ENCODE results near the gene SEPTIN7. TPM values are rescaled to one million over a fixed set of nuclear protein-coding genes. Genes with fewer than 3 reads are reported as not detected.

The SEPTIN7 gene
- total RNA-seq, 2 donors from 2014 or later = 155 to 171 TPM

DNA sequence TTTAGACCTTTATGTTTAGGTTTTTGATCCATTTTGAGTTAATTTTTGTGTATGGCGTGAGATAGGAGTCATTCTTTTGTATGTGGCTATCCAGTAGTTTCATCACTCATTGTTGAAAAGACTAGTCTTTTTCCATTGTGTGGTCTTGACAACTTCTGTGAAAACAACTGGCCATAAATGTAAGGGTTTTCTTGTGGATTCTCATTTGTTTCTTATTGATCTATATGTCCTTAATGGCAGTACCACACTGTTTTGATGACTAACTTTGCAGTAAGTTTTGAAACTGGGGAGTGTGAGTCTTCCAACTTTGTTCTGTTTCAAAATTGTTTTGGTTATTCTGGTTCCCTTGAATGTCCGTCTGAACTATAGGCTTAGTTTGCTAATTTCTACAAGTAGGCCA, 16.3 kb downstream of the SEPTIN7 start:
- Histone ChIP-seq H3K27ac (no peak overlapping the region), H3K4me1 (peaks cover 0 to 8% of the 10 kb centered on the region in 2 donors), H3K36me3 (no peaks in the 10 kb centered on the region), H3K9me3 (peaks cover 0 to 23% of the 10 kb centered on the region in 2 donors), H3K27me3 (no peaks in the 10 kb centered on the region), H3K4me3 (no peak overlapping the region)
- TF ChIP-seq, protein P1, sequence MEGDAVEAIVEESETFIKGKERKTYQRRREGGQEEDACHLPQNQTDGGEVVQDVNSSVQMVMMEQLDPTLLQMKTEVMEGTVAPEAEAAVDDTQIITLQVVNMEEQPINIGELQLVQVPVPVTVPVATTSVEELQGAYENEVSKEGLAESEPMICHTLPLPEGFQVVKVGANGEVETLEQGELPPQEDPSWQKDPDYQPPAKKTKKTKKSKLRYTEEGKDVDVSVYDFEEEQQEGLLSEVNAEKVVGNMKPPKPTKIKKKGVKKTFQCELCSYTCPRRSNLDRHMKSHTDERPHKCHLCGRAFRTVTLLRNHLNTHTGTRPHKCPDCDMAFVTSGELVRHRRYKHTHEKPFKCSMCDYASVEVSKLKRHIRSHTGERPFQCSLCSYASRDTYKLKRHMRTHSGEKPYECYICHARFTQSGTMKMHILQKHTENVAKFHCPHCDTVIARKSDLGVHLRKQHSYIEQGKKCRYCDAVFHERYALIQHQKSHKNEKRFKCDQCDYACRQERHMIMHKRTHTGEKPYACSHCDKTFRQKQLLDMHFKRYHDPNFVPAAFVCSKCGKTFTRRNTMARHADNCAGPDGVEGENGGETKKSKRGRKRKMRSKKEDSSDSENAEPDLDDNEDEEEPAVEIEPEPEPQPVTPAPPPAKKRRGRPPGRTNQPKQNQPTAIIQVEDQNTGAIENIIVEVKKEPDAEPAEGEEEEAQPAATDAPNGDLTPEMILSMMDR (IDR thresholded peaks at IDR 0.05) = no peak
- no peak for DNase-seq (ENCODE audit: low spot score)

DNA sequence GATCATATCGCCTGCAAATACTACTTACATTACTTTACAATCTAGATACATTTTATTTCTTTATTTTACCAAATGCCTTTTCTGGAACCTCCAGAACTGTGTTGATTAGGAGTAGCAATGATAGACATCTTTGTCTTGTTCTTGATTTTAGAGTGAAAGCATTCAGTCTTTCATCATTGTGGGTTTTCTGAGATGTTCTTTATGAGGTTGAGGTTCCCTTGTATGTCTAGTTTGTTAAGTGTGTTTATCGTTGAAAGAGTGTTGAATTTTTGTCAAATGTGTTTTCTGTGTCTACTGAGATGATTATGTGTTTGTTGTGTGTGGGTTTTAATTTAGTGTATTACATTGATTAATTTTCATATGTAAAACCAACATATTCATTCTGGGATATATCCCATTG, 17.1 kb downstream of the SEPTIN7 start:
- DNase-seq (ENCODE audit: low spot score) = no peak
- H3K4me3 ChIP-seq = no peak overlapping the region
- TF ChIP-seq, protein P1 (IDR thresholded peaks at IDR 0.05) = no peak
- H3K36me3 ChIP-seq = no peaks in the 10 kb centered on the region
- peaks cover 0 to 7% of the 10 kb centered on the region in 2 donors for H3K4me1 ChIP-seq
- H3K27me3 ChIP-seq = no peaks in the 10 kb centered on the region
- H3K9me3 ChIP-seq = peaks cover 0 to 23% of the 10 kb centered on the region in 2 donors
- no peak overlapping the region for H3K27ac ChIP-seq

DNA sequence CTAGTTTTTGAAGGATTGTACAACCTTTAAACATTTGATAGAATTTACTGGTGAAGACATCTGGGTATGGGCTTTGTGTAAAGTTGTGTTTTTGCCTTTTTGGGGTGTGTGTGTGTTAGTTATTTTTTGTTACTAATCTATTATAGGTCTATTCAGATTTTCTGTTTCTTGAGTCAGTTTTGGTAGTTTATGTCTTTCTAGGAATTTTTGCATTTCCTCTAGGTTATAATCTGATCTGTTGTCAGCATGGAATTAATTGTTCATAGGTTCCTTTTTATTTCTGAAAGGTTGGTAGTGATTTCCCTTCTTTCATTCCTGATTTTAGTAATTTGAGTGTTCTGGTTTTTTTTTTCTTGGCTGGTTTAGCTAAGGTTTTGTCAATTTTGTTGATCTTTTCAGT, 17.7 kb downstream of the SEPTIN7 start:
- no peaks in the 10 kb centered on the region for H3K27me3 ChIP-seq
- H3K4me3 ChIP-seq = no peak overlapping the region
- H3K27ac ChIP-seq = no peak overlapping the region
- peaks cover 0 to 23% of the 10 kb centered on the region in 2 donors for H3K9me3 ChIP-seq
- H3K4me1 ChIP-seq = peaks cover 0 to 5% of the 10 kb centered on the region in 2 donors
- DNase-seq (ENCODE audit: low spot score) = no peak
- TF ChIP-seq, protein P1 (IDR thresholded peaks at IDR 0.05) = no peak
- H3K36me3 ChIP-seq = no peaks in the 10 kb centered on the region

DNA sequence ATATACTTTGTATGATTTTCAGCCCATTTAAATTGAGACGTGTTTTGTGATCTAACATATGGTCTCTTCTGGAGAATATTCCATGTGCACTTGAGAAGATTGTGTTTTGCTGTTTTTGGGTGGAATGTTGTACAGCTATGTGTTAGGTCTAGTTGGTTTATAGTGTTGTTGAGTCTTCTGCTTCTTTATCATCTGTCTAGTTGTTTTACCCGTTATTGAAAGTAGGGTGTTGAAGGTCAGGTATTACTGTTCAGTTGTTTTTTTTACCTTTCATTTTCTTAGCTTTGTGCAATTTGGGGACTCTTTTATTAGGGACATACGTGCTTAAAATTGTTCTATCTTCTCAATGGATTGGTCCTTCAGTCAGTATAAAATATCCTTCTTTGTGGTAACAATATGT, 18.5 kb downstream of the SEPTIN7 start:
- H3K4me1 ChIP-seq = peaks cover 0 to 12% of the 10 kb centered on the region in 2 donors
- H3K27me3 ChIP-seq = no peaks in the 10 kb centered on the region
- H3K27ac ChIP-seq = no peak overlapping the region
- H3K9me3 ChIP-seq = peaks cover 0 to 23% of the 10 kb centered on the region in 2 donors
- TF ChIP-seq, protein P1 (IDR thresholded peaks at IDR 0.05) = no peak
- H3K36me3 ChIP-seq = no peaks in the 10 kb centered on the region
- DNase-seq (ENCODE audit: low spot score) = no peak
- H3K4me3 ChIP-seq = no peak overlapping the region

DNA sequence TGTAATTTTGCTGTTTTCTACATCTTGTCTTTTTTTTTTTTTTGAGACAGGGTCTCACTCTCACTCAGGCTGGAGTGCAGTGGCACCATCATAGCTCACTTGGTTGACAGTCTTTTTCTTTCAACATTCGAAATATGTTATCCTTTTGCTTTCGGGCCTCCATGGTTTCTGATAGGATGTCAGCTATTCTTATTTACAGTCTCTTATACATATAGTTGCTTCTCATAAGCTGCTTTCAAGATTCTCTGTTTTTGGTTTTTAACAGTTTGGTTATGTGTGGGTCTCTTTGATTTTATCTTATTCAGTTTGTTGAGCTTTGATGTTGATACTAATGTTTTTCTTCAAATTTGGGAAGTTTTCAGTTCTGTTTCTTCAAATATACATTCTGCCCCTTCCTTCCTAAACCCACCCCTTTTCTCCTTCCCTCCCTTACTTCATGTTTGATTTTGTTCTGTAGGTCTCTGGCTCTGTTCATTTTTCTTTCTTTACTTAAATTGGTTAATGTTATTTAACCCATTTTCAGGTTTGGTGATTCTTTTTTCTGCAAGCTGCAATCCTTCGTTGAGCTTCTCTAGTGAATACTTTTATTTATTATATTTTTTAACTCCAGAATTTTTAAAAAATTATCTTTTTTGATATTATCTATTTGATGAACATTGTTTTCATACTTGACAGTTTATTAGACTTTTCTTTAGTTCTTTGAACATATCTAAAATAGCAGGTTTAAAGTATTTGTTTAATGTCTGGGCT, 19.3 kb downstream of the SEPTIN7 start:
- Histone ChIP-seq H3K4me1 (peaks cover 0 to 20% of the 10 kb centered on the region in 2 donors), H3K4me3 (no peak overlapping the region), H3K27me3 (no peaks in the 10 kb centered on the region), H3K27ac (no peak overlapping the region), H3K9me3 (peaks cover 0 to 21% of the 10 kb centered on the region in 2 donors), H3K36me3 (no peaks in the 10 kb centered on the region)
- TF ChIP-seq, protein P1 (IDR thresholded peaks at IDR 0.05) = no peak
- DNase-seq (ENCODE audit: low spot score) = no peak
